Renal cortex interstitium (tissue), 11 donors: Measurements from ENCODE around the gene RPTOR. TPM values are rescaled to one million over a fixed set of nuclear protein-coding genes. Genes with fewer than 3 reads are reported as not detected.

Experiments used
- DNase-seq, 11 donors: peaks; one replicate each; pipeline ENCODE4 v3.0.0-alpha.2; 2013; ENCODE audit warnings: low read depth in 9 of 11, low spot score in 4 of 11; ENCODE audit errors: extremely low read depth in 1 of 11
- polyA plus RNA-seq, 3 donors: library from polyadenylated mRNA; unstranded; fragments of 120-200 nt; gene quantifications; one replicate each; pipeline ENCODE4 v1.2.1, GENCODE V29; 2013; ENCODE audit not compliant: insufficient read length in 3 of 3

Gene RPTOR
- polyA plus RNA-seq, 3 donors: 17.2 to 22.5 (median 21.4) TPM

- DNase-seq: no peak
These were observed 420.4 kb downstream of the RPTOR start for GRCh38 chr17:80964859-80965580.

- DNase-seq: no peak
These were observed 421.0 kb downstream of the RPTOR start for GRCh38 chr17:80965606-80966005.

- DNase-seq: no peak
These were observed 422.8 kb downstream of the RPTOR start for GRCh38 chr17:80967404-80967872.

GRCh38 chr17:80968602-80969029 lies 424.0 kb downstream of the RPTOR start:
- DNase-seq: no peak

- DNase-seq: no peak
These were observed 424.5 kb downstream of the RPTOR start for GRCh38 chr17:80969030-80969673.

- DNase-seq: no peak
These were observed 425.0 kb downstream of the RPTOR start for GRCh38 chr17:80969674-80970043.

- DNase-seq: no peak
These were observed 425.6 kb downstream of the RPTOR start for GRCh38 chr17:80970044-80970761.

GRCh38 chr17:80970762-80971703 lies 426.4 kb downstream of the RPTOR start:
- DNase-seq: no peak

- DNase-seq: no peak
These were observed 427.2 kb downstream of the RPTOR start for GRCh38 chr17:80971704-80972304.

GRCh38 chr17:80976701-80977100 lies 432.1 kb downstream of the RPTOR start:
- no peak for DNase-seq

GRCh38 chr17:80977172-80977571 lies 432.5 kb downstream of the RPTOR start:
- DNase-seq: no peak

GRCh38 chr17:80978499-80979497 lies 434.2 kb downstream of the RPTOR start:
- no peak for DNase-seq

GRCh38 chr17:80979547-80980378 lies 435.1 kb downstream of the RPTOR start:
- no peak for DNase-seq

GRCh38 chr17:80980397-80981061 lies 435.9 kb downstream of the RPTOR start:
- no peak for DNase-seq

- no peak for DNase-seq
These were observed 436.6 kb downstream of the RPTOR start for GRCh38 chr17:80981062-80981902.
